Stimulated activated CD8-positive, alpha-beta memory T cell treated with anti-CD3 and anti-CD28 coated beads, Interleukin-4, amount 100 ng/mL, for 48 hours (primary cell): ENCODE data around the gene KLHL29.
A peak's percentile ranks its signal among the peaks of the same experiment; 100 is the strongest.
"Not testable (repeated sequence)": the region's sequence is repeated elsewhere in the genome, so short reads cannot be mapped to it uniquely, and the experiment has no call there.

Experiments
- DNase-seq: peaks from one replicate; pipeline ENCODE4 v3.0.0-alpha.2; 2020

Gene KLHL29

GRCh38 chr2:23375448-23375847 is 9.5 kb upstream of the KLHL29 start:
- DNase-seq, result no peak

GRCh38 chr2:23376075-23376474 is 8.9 kb upstream of the KLHL29 start:
- DNase-seq, result no peak

DNA sequence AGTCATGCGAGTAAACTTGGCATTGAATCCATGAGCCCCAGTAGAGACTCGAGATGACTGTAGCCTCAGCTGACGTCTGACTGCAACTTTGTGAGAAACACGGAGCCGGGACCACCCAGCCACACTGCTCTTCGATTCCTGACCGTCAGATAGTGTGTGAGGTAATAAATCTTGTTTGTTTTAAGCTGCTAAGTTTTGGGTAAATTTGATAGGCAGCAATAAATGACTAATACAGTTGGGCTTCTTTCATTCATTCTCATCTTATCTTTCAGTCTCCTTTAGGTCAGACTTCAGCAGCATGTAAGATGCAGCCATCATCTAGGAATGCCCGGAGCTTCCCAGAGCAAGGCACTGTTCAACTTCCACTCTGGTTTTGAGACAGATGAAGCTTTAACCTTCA is 8.0 kb upstream of the KLHL29 start:
- no peak for DNase-seq

GRCh38 chr2:23377771-23378170 is 7.2 kb upstream of the KLHL29 start:
- no peak for DNase-seq

GRCh38 chr2:23378496-23378895 is 6.5 kb upstream of the KLHL29 start:
- no peak for DNase-seq

DNA sequence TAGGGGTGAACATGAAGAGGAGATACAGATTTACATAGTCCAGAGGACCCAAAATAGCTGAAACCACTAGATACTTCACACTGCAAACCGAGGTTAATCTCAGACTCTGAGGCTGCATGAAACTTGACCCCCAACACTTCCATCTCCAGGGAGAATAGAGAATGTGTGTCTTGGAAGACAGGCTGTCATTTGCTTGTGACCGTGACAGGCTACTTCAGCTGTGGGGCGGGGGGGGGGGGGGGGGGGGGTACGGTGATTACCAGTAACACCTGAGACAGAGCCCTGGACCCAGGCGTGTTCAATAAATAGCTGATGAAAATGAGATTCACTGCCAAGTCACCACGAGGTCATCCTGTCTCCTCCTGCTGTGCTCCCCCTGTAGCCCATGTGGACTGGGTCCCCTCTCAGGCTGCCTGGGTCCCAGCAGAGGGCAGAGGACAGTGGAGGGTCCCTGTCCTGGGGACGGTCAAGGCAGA is 5.7 kb upstream of the KLHL29 start:
- DNase-seq, result no peak

- DNase-seq, result peak; percentile 32
These were observed 4.4 kb upstream of the KLHL29 start for GRCh38 chr2:23380562-23381065.

GRCh38 chr2:23381084-23381483 is 3.9 kb upstream of the KLHL29 start:
- no peak for DNase-seq

GRCh38 chr2:23381485-23381884 is 3.5 kb upstream of the KLHL29 start:
- no peak for DNase-seq

DNA sequence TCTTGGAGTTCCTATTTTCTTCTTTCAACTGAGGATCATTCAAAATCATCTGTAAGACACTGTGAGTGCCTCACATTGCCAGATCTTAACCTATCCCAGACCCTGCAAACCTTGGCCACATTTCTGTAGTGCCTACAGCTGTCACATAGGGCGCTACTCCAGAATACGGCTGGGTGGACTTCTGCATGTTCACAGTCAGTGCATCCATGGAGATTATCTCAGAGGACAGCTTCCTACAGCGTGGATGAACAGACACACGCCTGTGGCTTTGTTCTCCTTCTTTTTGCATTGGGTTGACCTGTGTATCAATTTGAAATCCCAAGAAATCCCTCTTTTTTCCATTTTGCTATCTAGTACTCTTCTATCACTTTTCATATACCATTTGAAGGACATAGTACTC is 1.9 kb upstream of the KLHL29 start:
- DNase-seq, result no peak

DNA sequence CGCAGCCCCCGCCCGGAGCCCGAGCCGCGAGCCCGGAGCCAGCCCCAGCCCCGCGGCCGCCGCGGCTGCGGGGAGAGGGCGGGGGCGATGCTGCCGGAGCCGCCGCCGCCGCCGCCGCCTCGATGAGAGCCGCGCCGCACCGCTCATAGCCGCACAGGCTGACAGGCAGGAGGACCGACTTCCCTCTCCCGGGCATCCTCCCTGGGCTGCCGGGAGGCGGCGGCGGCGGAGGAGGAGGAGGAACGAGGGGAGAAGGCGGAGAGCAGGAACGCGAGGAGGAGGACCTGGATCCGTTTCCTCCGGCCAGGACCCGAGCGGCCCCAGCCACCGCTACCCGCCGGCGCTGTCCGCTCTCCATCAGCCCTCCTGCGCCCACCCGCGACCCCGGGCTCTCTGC is 370 bp downstream of the KLHL29 start:
- DNase-seq, result peak; percentile 46

DNA sequence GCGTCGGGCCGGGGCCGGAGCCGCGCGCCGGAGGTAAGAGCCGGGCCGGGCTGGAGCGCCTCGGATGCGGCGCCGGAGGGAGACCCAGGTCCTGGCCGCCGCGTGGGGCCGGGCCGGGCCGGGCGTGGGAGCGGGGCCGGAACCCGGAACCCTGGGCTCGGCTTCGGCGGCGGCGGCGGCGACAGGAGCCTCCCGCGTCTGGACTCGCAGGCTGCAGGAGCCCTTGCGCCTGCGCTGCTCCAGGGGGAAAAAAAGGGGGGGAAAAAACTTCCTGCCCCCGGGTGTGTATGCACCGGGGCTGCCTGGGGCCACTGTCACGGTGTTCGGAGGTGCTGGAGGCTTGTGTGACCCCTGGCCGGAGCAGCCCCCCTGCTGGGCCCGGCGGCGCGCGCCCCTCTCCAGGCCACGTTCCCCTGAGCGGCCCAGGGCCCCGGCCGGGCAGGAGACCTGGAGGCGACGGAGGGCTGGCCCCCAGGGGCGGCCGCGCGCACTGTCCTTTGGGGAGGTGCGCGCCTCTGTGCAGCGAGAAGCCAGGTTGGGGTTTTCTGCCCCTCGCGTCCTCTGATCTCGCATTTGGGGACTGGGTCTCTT is 864 bp downstream of the KLHL29 start:
- DNase-seq, result no peak

- DNase-seq, result peak; percentile 42
These were observed 1.6 kb downstream of the KLHL29 start for GRCh38 chr2:23386339-23387220.

DNA sequence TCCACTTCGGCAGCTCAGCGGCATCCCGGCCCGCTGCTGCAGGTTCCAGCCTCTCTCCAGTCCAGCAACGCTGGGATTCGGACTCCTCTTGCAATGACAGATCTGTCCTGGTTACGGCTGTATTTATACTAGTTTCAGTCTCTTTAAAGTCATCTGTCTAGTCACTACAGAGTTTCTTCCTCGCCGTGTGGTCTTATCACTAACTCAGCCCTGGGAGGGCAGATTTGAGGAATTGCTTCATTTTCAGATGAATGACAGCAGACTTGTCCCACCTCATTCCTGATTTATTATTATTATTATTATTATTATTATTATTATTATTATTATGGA is 2.2 kb downstream of the KLHL29 start:
- DNase-seq, result no peak

GRCh38 chr2:23387845-23388244 is 2.9 kb downstream of the KLHL29 start:
- DNase-seq, result no peak

DNA sequence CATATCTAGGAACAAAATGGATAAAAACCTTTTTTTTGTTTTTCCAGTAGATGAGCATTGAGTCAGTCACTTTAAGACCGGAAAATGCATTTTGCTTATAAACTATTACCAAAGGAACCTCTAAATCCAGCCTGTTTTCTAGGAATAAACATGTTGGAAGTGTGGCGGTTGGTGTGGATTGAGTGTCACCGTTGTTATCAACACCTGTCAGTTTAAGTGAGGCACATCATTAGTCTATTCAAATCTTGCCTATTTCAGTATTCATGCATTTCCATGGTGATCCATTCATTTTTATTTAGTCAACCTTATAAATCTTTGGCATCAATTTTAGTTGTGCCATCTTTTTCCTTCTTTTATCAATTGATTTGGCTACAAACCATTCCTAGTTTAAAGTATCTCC is 3.3 kb downstream of the KLHL29 start:
- no peak for DNase-seq

DNA sequence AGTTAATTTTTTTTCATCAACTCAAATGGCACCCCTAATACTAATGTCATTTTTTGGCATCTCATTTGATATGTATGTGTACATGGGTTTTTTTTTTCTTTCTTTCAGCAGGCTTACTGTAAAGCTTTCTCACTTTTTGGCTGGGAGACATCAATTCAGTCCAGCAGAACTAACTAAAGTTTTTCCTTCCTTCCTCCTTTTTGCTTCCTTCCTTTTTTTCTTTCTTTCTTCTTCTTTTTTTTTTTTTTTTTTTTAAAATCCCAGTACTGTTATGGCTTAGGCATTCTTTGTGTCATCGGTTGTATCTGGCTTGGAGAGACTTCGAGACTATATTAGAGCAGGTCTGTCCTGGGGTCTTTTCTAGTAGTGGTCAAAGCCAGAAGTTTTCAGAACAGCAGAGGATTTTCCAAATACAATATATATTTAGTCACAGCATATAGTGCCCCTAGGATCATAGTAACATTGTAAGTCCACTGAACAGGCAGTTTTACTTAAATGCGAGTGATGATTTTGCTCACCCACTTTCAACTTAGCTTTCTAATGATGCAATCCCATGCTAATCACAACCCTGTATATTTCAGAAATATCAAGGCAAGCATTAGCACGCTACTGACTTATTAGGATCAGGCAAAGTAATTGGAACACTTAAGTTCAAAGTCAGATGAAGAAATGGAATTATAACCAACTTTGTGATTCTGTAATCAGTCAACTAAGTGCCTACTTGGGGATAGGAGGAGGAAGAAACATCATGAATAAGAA is 4.0 kb downstream of the KLHL29 start:
- DNase-seq, result no peak

- no peak for DNase-seq
These were observed 5.2 kb downstream of the KLHL29 start for GRCh38 chr2:23390152-23390551.

- not testable (repeated sequence) for DNase-seq
These were observed 6.3 kb downstream of the KLHL29 start for GRCh38 chr2:23391237-23391736.

- DNase-seq, result no peak
These were observed 8.7 kb downstream of the KLHL29 start for GRCh38 chr2:23393722-23394121.

- DNase-seq, result no peak
These were observed 9.7 kb downstream of the KLHL29 start for GRCh38 chr2:23394700-23395099.

- DNase-seq, result no peak
These were observed 12.5 kb downstream of the KLHL29 start for GRCh38 chr2:23397478-23397877.

- DNase-seq, result no peak
These were observed 14.8 kb downstream of the KLHL29 start for GRCh38 chr2:23399674-23400261.
